Panc1 (cell line): ENCODE data around the gene MTMR4. TPM values are rescaled to one million over a fixed set of nuclear protein-coding genes. Genes with fewer than 3 reads are reported as not detected.

Experiments used
- ATAC-seq: fragments of 200-7000 bp; cut with Tn5 transposase; 2 replicates; pipeline ENCODE4 v1.9.1; 2020; ENCODE audit warnings: mild to moderate bottlenecking, moderate library complexity
- BruUV-seq: library from RNA; stranded (reverse); fragments of 400-500 nt; replicated peaks from 2 replicates; lab custom pipeline; 2021; lab: Mats Ljungman, UMichigan
- CTCF ChIA-PET: fragments of 300-600 bp; sonication (Branson Sonifier 250); formaldehyde crosslinking; loops from one replicate; lab custom pipeline; 2022; ENCODE audit warnings: antibody characterized with exemption; lab: Charles Lee
- POLR2A ChIA-PET: fragments of 300-600 bp; sonication (Branson Sonifier 250); formaldehyde crosslinking; loops from one replicate; lab custom pipeline; 2022; ENCODE audit warnings: antibody characterized with exemption; lab: Charles Lee
- DNase-seq: peaks from one replicate; pipeline ENCODE4 v3.0.0-alpha.2; 2010; ENCODE audit warnings: low read depth, low spot score
- H3K27ac ChIP-seq: 2 replicates; pipeline ENCODE4 v1.5.1; 2011; ENCODE audit warnings: mild to moderate bottlenecking, low read length, inconsistent platforms
- H3K27me3 ChIP-seq: fragments of 200-500 bp; sonication (Bioruptor generic); 2 replicates; pipeline ENCODE4 v1.6.0; 2014; ENCODE audit warnings: low read length, inconsistent platforms; ENCODE audit not compliant: control insufficient read depth, insufficient read depth
- H3K36me3 ChIP-seq: fragments of 200-500 bp; sonication (Bioruptor generic); 2 replicates; pipeline ENCODE4 v1.5.1; 2014; ENCODE audit warnings: inconsistent platforms, mild to moderate bottlenecking, low read length, moderate library complexity; ENCODE audit not compliant: control insufficient read depth, insufficient read depth
- H3K4me1 ChIP-seq: 2 replicates; pipeline ENCODE4 v1.5.1; 2011; ENCODE audit warnings: inconsistent platforms, mild to moderate bottlenecking, low read length, moderate library complexity; ENCODE audit not compliant: control insufficient read depth, insufficient read depth
- H3K4me3 ChIP-seq, 2 experiments: 2 replicates each; pipeline ENCODE4 v1.5.1; 2011 to 2012; ENCODE audit warnings: low read depth in 2 of 2, low read length in 2 of 2, mild to moderate bottlenecking in 2 of 2, inconsistent platforms in 1 of 2, moderate library complexity in 1 of 2
- H3K9me3 ChIP-seq: fragments of 200-500 bp; sonication (Bioruptor generic); 2 replicates; pipeline ENCODE4 v1.5.1; 2014; ENCODE audit warnings: low read depth, mild to moderate bottlenecking, inconsistent platforms, low read length, moderate library complexity; ENCODE audit not compliant: control insufficient read depth, insufficient read depth
- CTCF ChIP-seq: fragments of 450-650 bp; IDR thresholded peaks from 2 replicates; pipeline ENCODE4 v1.5.1; 2017; ENCODE audit warnings: mild to moderate bottlenecking
- POLR2AphosphoS5 ChIP-seq: IDR thresholded peaks from 2 replicates; pipeline ENCODE4 v1.6.1; 2012; ENCODE audit warnings: mild to moderate bottlenecking, low read depth, low read length, moderate library complexity
- REST ChIP-seq, 2 experiments: IDR thresholded peaks; 2 replicates each; pipeline ENCODE4 v1.6.1; 2011 to 2012; ENCODE audit warnings: low read depth in 2 of 2, control low read depth in 1 of 2, low read length in 1 of 2, mild to moderate bottlenecking in 1 of 2, moderate library complexity in 1 of 2; ENCODE audit not compliant: insufficient read depth in 1 of 2
- SIN3A ChIP-seq: IDR thresholded peaks from 2 replicates; pipeline ENCODE4 v1.6.1; 2012; ENCODE audit warnings: low read depth, mild to moderate bottlenecking, low read length, moderate library complexity, borderline replicate concordance; ENCODE audit not compliant: insufficient read depth
- TCF7L2 ChIP-seq: IDR thresholded peaks from 2 replicates; pipeline ENCODE4 v1.6.1; 2011; ENCODE audit warnings: mild to moderate bottlenecking, low read depth, low read length, inconsistent platforms
- in situ Hi-C: cut with HindIII; loops from 2 replicates; pipeline ENCODE4 v1.10.0; 2016; ENCODE audit warnings: low sequenced_read_pairs, low pct_unique_long_range_greater_than_20kb
- intact Hi-C: fragments of 100-400 bp; cut with micrococcal nuclease; formaldehyde crosslinking; loops from one replicate; pipeline ENCODE4 v1.10.0; 2022; ENCODE audit not compliant: unreplicated experiment
- total RNA-seq: library from RNA; stranded (reverse); gene quantifications from one replicate; pipeline ENCODE4 v1.2.1, GENCODE V29; 2021; ENCODE audit not compliant: unreplicated experiment

Gene MTMR4
- total RNA-seq, 1 experiment from 2014 or later = 20.8 TPM

- H3K9me3 ChIP-seq = no peaks in the 10 kb centered on the region
- POLR2A ChIA-PET = interaction anchor here (0.6 kb wide), 1 partner anchor 465 kb away, joined by 4 read pairs; no protein-coding TSS in a partner anchor
- no peaks in the 10 kb centered on the region for H3K4me1 ChIP-seq
- no peak overlapping the region for H3K27ac ChIP-seq
- intact Hi-C loops (no loop called here), in situ Hi-C loops (no loop called here)
- no peaks in the 10 kb centered on the region for H3K36me3 ChIP-seq
- CTCF ChIA-PET = interaction anchor here (0.7 kb wide), 1 partner anchor 449 kb away, joined by 4 read pairs; no protein-coding TSS in a partner anchor
- ATAC-seq = no peak
- H3K4me3 ChIP-seq = no peak overlapping the region
- H3K27me3 ChIP-seq = peaks cover 5% of the 10 kb centered on the region
- TF ChIP-seq SIN3A (no peak), CTCF (peak; percentile 32; the same call in 1 of the 2 replicates)
- no peak for DNase-seq
- BruUV-seq = no TSS peak
Observed at GRCh38 chr17:58541249-58541648, 26.8 kb upstream of the MTMR4 start.

- POLR2A ChIA-PET = no interaction called here
- intact Hi-C loops = no loop called here
- BruUV-seq = no TSS peak
- in situ Hi-C loops = no loop called here
- DNase-seq (no peak), ATAC-seq (no peak)
- Histone ChIP-seq H3K36me3 (no peaks in the 10 kb centered on the region), H3K4me1 (no peaks in the 10 kb centered on the region), H3K4me3 (no peak overlapping the region), H3K27me3 (peaks cover 3% of the 10 kb centered on the region; the same call in 1 of the 2 replicates), H3K9me3 (no peaks in the 10 kb centered on the region), H3K27ac (no peak overlapping the region)
- CTCF ChIA-PET = no interaction called here
- TF ChIP-seq REST (IDR thresholded peaks at IDR 0.05; ENCODE audit: insufficient read depth in 1 of 2, low read depth in 2 of 2, low read length in 1 of 2) (no peak), TCF7L2 (no peak), POLR2AphosphoS5 (no peak), SIN3A (no peak), CTCF (no peak)
Observed at GRCh38 chr17:58539698-58540097, 25.3 kb upstream of the MTMR4 start.
